ENCODE data around the gene SZT2. TPM values are rescaled to one million over a fixed set of nuclear protein-coding genes. Genes with fewer than 3 reads are reported as not detected.
"Not testable (repeated sequence)": the region's sequence is repeated elsewhere in the genome, so short reads cannot be mapped to it uniquely, and the experiment has no call there.

SZT2 gene
- total RNA-seq, 1 experiment from 2014 or later, result 31.3 TPM

- Histone ChIP-seq H3K9me2 (replicated peaks; ENCODE audit: insufficient read depth, low read length) (no peaks in the 10 kb centered on the region), H3K9ac (ENCODE audit: low read length) (peak overlapping the region; percentile 99), H3K9me3 (ENCODE audit: low read length) (no peaks in the 10 kb centered on the region), H3K4me1 (ENCODE audit: low read length) (peaks cover 32% of the 10 kb centered on the region), H3K4me3 (ENCODE audit: low read length) (peak overlapping the region; percentile 94), H3K79me2 (ENCODE audit: low read length) (peaks cover 35% of the 10 kb centered on the region), H2AFZ (ENCODE audit: low read length) (no peak overlapping the region), H4K20me1 (ENCODE audit: insufficient read depth, low read depth, low read length) (no peaks in the 10 kb centered on the region; the same call in 1 of the 2 replicates), H3K27me3 (ENCODE audit: low read length) (no peaks in the 10 kb centered on the region), H3K36me3 (ENCODE audit: insufficient read depth, low read length) (peaks cover 25% of the 10 kb centered on the region), H3K27ac (ENCODE audit: low read length) (peak overlapping the region; percentile 92), H3K4me2 (ENCODE audit: low read depth, low read length, poor library complexity, severe bottlenecking) (peak overlapping the region; percentile 95)
- DNase-seq, result peak; percentile 69
These were observed 23.5 kb upstream of the SZT2 start for GRCh38 chr1:43366179-43366578.

GRCh38 chr1:43366601-43367025 lies 23.1 kb upstream of the SZT2 start:
- Histone ChIP-seq H3K27ac (ENCODE audit: low read length) (peak overlapping the region; percentile 92), H3K36me3 (ENCODE audit: insufficient read depth, low read length) (peaks cover 21% of the 10 kb centered on the region), H3K9me3 (ENCODE audit: low read length) (no peaks in the 10 kb centered on the region), H3K9ac (ENCODE audit: low read length) (peak overlapping the region; percentile 99), H3K27me3 (ENCODE audit: low read length) (no peaks in the 10 kb centered on the region), H2AFZ (ENCODE audit: low read length) (no peak overlapping the region), H3K4me1 (ENCODE audit: low read length) (peaks cover 27% of the 10 kb centered on the region), H3K9me2 (replicated peaks; ENCODE audit: insufficient read depth, low read length) (no peaks in the 10 kb centered on the region), H3K4me3 (ENCODE audit: low read length) (peak overlapping the region; percentile 94), H3K4me2 (ENCODE audit: low read depth, low read length, poor library complexity, severe bottlenecking) (peak overlapping the region; percentile 95), H4K20me1 (ENCODE audit: insufficient read depth, low read depth, low read length) (no peaks in the 10 kb centered on the region; the same call in 1 of the 2 replicates), H3K79me2 (ENCODE audit: low read length) (peaks cover 31% of the 10 kb centered on the region)
- no peak for DNase-seq

DNA sequence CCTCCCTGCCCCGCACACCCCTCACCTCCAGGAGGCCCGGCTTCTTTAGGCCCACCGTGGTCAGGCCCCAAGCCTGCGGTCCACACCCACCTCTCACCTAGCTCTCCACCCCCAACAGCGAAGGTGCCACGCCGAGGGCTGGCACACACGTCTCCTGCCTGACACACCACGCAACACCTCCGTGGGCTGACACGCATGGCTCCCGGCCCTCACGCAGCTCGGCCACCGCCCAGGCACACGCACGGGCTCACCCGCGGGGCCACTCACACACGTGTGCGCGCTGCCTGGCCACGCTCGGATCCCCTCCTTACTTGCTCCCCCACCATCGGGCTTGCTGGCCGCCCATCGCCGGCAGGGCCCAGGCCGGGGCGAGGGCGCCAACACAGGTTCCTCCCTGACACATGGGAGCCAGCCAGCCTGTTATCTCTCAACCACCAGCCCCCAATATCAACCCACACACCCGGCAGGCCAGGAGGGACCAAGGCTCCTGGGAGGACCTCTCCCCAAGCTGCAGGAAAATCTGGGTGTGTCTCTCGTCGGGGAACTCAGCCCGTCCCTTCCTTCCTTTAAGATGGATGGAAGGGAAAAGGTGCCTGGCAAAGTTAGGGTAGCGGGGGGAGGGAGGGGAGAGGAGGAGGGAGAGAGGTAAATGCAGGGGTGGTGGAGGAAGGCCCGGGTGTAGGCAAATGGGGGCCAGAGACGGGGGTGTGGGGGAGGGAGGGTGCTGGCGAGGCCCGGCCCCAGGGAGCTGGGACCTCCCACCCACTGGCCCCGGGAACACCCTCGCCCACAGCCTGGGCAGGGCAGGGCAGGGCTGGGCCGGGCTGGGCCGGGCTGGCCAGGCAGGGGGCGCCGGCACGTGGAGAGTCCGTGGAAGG lies 22.4 kb upstream of the SZT2 start:
- peak overlapping the region; percentile 94 for H3K4me3 ChIP-seq (ENCODE audit: low read length)
- peaks cover 31% of the 10 kb centered on the region for H3K79me2 ChIP-seq (ENCODE audit: low read length)
- H3K9me3 ChIP-seq (ENCODE audit: low read length), result no peaks in the 10 kb centered on the region
- no peaks in the 10 kb centered on the region; the same call in 1 of the 2 replicates for H4K20me1 ChIP-seq (ENCODE audit: insufficient read depth, low read depth, low read length)
- peak overlapping the region; percentile 99 for H3K9ac ChIP-seq (ENCODE audit: low read length)
- H3K27ac ChIP-seq (ENCODE audit: low read length), result peak overlapping the region; percentile 92
- no peak overlapping the region; the same call in 1 of the 2 replicates for H2AFZ ChIP-seq (ENCODE audit: low read length)
- H3K9me2 ChIP-seq (replicated peaks; ENCODE audit: insufficient read depth, low read length), result no peaks in the 10 kb centered on the region
- peaks cover 14% of the 10 kb centered on the region for H3K36me3 ChIP-seq (ENCODE audit: insufficient read depth, low read length)
- peaks cover 24% of the 10 kb centered on the region for H3K4me1 ChIP-seq (ENCODE audit: low read length)
- H3K27me3 ChIP-seq (ENCODE audit: low read length), result no peaks in the 10 kb centered on the region
- DNase-seq, result peak; percentile 91
- H3K4me2 ChIP-seq (ENCODE audit: low read depth, low read length, poor library complexity, severe bottlenecking), result peak overlapping the region; percentile 95

GRCh38 chr1:43367904-43368645 lies 21.6 kb upstream of the SZT2 start, which contains the start of gene ELOVL1:
TSS of gene ELOVL1 (minus strand) at chr1:43368011. CDS start at chr1:43365609, 2,402 bp downstream.
- H3K4me3 ChIP-seq (ENCODE audit: low read length), result peak within 1 kb of the TSS; percentile 94
- no peaks in the 10 kb centered on the region for H3K9me3 ChIP-seq (ENCODE audit: low read length)

DNA sequence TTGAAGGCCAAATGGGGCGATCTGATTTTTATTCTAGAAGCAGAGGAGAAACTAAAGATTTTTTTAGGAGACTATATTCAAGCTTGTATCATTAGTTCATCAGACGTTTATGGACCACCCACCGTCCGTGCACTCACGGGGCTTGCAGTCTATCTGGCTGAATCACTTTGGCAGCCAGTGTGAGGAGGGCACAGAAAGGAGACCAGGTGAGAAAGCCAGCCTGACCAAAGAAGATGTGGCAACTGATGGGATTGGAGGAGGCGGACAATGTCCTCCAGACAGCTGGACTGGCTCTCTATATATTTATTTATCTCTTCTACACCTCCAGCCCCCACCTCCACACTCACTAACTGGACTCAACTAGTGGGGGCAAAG lies 21.1 kb upstream of the SZT2 start:
- Histone ChIP-seq H4K20me1 (ENCODE audit: insufficient read depth, low read depth, low read length) (no peaks in the 10 kb centered on the region; the same call in 1 of the 2 replicates), H2AFZ (ENCODE audit: low read length) (no peak overlapping the region), H3K27me3 (ENCODE audit: low read length) (no peaks in the 10 kb centered on the region), H3K4me1 (ENCODE audit: low read length) (peaks cover 24% of the 10 kb centered on the region), H3K36me3 (ENCODE audit: insufficient read depth, low read length) (peaks cover 14% of the 10 kb centered on the region), H3K79me2 (ENCODE audit: low read length) (peaks cover 31% of the 10 kb centered on the region), H3K9me2 (replicated peaks; ENCODE audit: insufficient read depth, low read length) (no peaks in the 10 kb centered on the region), H3K4me3 (ENCODE audit: low read length) (peak overlapping the region; percentile 94), H3K27ac (ENCODE audit: low read length) (peak overlapping the region; percentile 92), H3K9me3 (ENCODE audit: low read length) (no peaks in the 10 kb centered on the region), H3K4me2 (ENCODE audit: low read depth, low read length, poor library complexity, severe bottlenecking) (peak overlapping the region; percentile 82), H3K9ac (ENCODE audit: low read length) (peak overlapping the region; percentile 99)
- no peak for DNase-seq

More at GRCh38 chr1:43367904-43368645, 21.6 kb upstream of the SZT2 start, which contains the start of gene ELOVL1:
- H3K36me3 ChIP-seq (ENCODE audit: insufficient read depth, low read length), result peaks cover 14% of the 10 kb centered on the region
- peak within 1 kb of the TSS; percentile 99 for H3K9ac ChIP-seq (ENCODE audit: low read length)
- peaks cover 31% of the 10 kb centered on the region for H3K79me2 ChIP-seq (ENCODE audit: low read length)
- H3K4me1 ChIP-seq (ENCODE audit: low read length), result peaks cover 24% of the 10 kb centered on the region
- H3K9me2 ChIP-seq (replicated peaks; ENCODE audit: insufficient read depth, low read length), result no peaks in the 10 kb centered on the region
- peak within 1 kb of the TSS; percentile 95 for H3K4me2 ChIP-seq (ENCODE audit: low read depth, low read length, poor library complexity, severe bottlenecking)
- H3K27me3 ChIP-seq (ENCODE audit: low read length), result no peaks in the 10 kb centered on the region
- peak within 1 kb of the TSS; percentile 92 for H3K27ac ChIP-seq (ENCODE audit: low read length)
- H4K20me1 ChIP-seq (ENCODE audit: insufficient read depth, low read depth, low read length), result no peaks in the 10 kb centered on the region; the same call in 1 of the 2 replicates
- peak; percentile 97 for DNase-seq
- peak within 1 kb of the TSS; percentile 52; the same call in 1 of the 2 replicates for H2AFZ ChIP-seq (ENCODE audit: low read length)

- peaks cover 31% of the 10 kb centered on the region for H3K79me2 ChIP-seq (ENCODE audit: low read length)
- H3K9me2 ChIP-seq (replicated peaks; ENCODE audit: insufficient read depth, low read length); H3K4me3 ChIP-seq (ENCODE audit: low read length); H3K9ac ChIP-seq (ENCODE audit: low read length); DNase-seq; H3K27me3 ChIP-seq (ENCODE audit: low read length); H3K27ac ChIP-seq (ENCODE audit: low read length); H3K4me2 ChIP-seq (ENCODE audit: low read depth, low read length, poor library complexity, severe bottlenecking); H3K9me3 ChIP-seq (ENCODE audit: low read length); H4K20me1 ChIP-seq (ENCODE audit: insufficient read depth, low read depth, low read length); H3K36me3 ChIP-seq (ENCODE audit: insufficient read depth, low read length); H2AFZ ChIP-seq (ENCODE audit: low read length): not testable (repeated sequence)
- peaks cover 24% of the 10 kb centered on the region for H3K4me1 ChIP-seq (ENCODE audit: low read length)
These were observed 19.9 kb upstream of the SZT2 start for GRCh38 chr1:43369779-43370178.

DNA sequence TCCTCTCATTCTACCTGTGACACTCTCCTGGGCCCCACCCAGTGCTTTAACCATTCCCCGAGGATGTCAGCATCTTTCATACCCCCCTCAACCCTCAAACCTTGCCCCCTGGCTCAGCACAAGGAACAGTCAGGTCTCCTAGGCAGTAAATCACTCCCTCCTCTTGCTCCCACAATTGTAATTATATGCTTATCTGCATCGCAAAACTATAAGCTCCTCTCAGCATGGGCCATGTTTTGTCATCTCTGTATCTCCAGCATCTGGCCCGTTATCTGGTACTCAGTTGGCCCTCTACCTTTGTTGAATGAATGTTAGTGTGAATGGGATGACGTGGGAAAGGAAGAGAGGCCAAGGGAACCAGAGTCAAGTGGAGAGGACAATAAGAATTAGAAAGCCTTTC lies 19.1 kb upstream of the SZT2 start:
- no peak for DNase-seq
- no peaks in the 10 kb centered on the region for H3K27me3 ChIP-seq (ENCODE audit: low read length)
- H3K27ac ChIP-seq (ENCODE audit: low read length), result no peak overlapping the region
- H4K20me1 ChIP-seq (ENCODE audit: insufficient read depth, low read depth, low read length), result no peaks in the 10 kb centered on the region; the same call in 1 of the 2 replicates
- H3K9ac ChIP-seq (ENCODE audit: low read length), result no peak overlapping the region
- no peak overlapping the region for H2AFZ ChIP-seq (ENCODE audit: low read length)
- no peak overlapping the region for H3K4me3 ChIP-seq (ENCODE audit: low read length)
- no peaks in the 10 kb centered on the region for H3K9me3 ChIP-seq (ENCODE audit: low read length)
- H3K4me2 ChIP-seq (ENCODE audit: low read depth, low read length, poor library complexity, severe bottlenecking), result no peak overlapping the region
- no peaks in the 10 kb centered on the region for H3K36me3 ChIP-seq (ENCODE audit: insufficient read depth, low read length)
- H3K9me2 ChIP-seq (replicated peaks; ENCODE audit: insufficient read depth, low read length), result no peaks in the 10 kb centered on the region
- peaks cover 29% of the 10 kb centered on the region for H3K79me2 ChIP-seq (ENCODE audit: low read length)
- H3K4me1 ChIP-seq (ENCODE audit: low read length), result peaks cover 21% of the 10 kb centered on the region

GRCh38 chr1:43372172-43372571 lies 17.5 kb upstream of the SZT2 start:
- Histone ChIP-seq H2AFZ (ENCODE audit: low read length) (no peak overlapping the region), H3K9me2 (replicated peaks; ENCODE audit: insufficient read depth, low read length) (no peaks in the 10 kb centered on the region), H3K9me3 (ENCODE audit: low read length) (no peaks in the 10 kb centered on the region), H3K4me3 (ENCODE audit: low read length) (no peak overlapping the region), H3K27ac (ENCODE audit: low read length) (no peak overlapping the region), H3K36me3 (ENCODE audit: insufficient read depth, low read length) (no peaks in the 10 kb centered on the region), H3K27me3 (ENCODE audit: low read length) (no peaks in the 10 kb centered on the region), H3K4me2 (ENCODE audit: low read depth, low read length, poor library complexity, severe bottlenecking) (no peak overlapping the region), H3K79me2 (ENCODE audit: low read length) (peaks cover 14% of the 10 kb centered on the region), H3K9ac (ENCODE audit: low read length) (no peak overlapping the region), H4K20me1 (ENCODE audit: insufficient read depth, low read depth, low read length) (no peaks in the 10 kb centered on the region), H3K4me1 (ENCODE audit: low read length) (peaks cover 9% of the 10 kb centered on the region)
- DNase-seq, result no peak
